Measurements from ENCODE around the gene NEDD4L. TPM values are rescaled to one million over a fixed set of nuclear protein-coding genes. Genes with fewer than 3 reads are reported as not detected.

The NEDD4L gene
- 29.6 to 34.9 TPM (median 33.9 TPM) in 5 replicates for total RNA-seq (2022; extraction: Qiagen RNA extraction; ENCODE audit: low read depth)

DNA sequence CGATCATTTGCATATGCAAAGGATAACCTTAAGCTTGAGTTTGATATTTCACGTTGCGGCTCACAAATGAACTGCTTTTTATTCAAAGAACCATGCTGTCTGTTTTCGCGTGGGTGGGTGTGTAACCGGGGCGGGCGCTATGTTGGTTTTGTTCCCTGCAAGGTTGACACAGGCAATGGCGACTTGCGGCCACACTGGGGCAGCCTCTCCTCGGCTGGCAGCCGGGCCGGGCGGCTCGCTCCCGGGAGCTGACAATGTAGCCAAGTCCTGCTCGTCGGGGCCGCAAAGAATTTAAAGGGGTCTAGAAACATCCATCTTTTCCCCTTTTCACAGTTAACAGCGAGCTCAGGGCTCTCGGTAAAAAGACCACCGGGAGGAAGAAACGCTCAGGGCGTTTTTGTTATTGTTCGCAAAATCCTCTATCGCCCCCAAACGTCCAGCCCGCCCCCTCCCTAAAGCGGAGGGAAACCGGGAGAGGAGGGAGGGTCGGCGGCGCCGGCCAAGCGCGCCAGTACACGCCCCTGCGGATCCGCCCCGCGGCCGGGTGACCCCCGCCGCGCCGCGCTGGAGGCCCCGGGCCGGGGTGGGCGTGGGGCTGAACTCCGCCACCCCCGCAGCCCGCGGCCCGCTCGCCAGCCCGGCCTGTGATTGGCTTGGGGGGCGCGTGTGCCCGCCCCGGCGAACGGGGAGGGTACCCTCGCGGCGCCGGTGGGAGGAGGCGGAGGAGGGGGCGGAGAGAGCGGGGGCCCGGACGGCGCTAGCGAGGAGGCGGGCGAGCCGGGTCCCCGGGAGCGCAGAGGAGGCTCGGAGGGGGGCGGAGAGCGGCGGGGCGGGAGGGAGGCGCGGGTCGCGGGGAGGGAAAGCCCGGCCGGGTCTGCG is at the start of gene NEDD4L:
Gene NEDD4L (plus strand): TSS at position 736 of the 879 bp plus-strand sequence. CDS start 435 bp downstream, outside the sequence.

Other genes with a start within 250 kb of the NEDD4L start
- 6.5 to 10.7 TPM (median 9.3 TPM) in 5 replicates for gene ATP8B1, start 240.9 kb upstream of the NEDD4L start, total RNA-seq (2022; extraction: Qiagen RNA extraction; ENCODE audit: low read depth)